ENCODE data around the gene CNIH3.

DNA sequence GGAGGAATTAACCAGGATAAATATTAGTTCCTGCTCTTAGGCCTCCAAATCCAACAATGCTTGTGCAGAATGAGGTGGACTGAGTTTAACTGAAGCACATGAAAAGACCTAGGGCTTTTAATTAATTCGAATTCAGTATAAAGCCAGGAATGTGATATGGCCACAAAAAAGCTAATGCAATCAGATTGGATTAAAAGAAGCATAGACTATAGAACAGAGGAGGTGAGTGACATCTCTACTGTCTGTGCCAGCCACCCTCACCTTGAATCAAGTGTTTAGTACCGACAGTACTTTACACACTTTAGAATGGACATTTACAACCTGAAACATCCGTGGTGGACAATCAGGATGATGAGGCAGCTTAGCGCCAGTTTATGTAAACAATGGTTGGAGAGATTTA is 62.1 kb downstream of the CNIH3 start:
- TF ChIP-seq CTCF (IDR thresholded peaks at IDR 0.05; ENCODE audit: low read depth, low read length) (no peak), POLR2A (IDR thresholded peaks at IDR 0.05; ENCODE audit: extremely low read depth, insufficient read length) (no peak), MYC (IDR thresholded peaks at IDR 0.05; ENCODE audit: low read depth, low read length) (no peak)
- TF ChIP-seq, protein P1, sequence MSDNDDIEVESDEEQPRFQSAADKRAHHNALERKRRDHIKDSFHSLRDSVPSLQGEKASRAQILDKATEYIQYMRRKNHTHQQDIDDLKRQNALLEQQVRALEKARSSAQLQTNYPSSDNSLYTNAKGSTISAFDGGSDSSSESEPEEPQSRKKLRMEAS (IDR thresholded peaks at IDR 0.05; ENCODE audit: low read depth, low read length): no peak
